Caco-2 (cell line): ENCODE data around the gene LZTS2. TPM values are rescaled to one million over a fixed set of nuclear protein-coding genes. Genes with fewer than 3 reads are reported as not detected.

ENCODE experiments used
- BruUV-seq: library from RNA; stranded (reverse); fragments of 400-500 nt; replicated peaks from 2 replicates; lab custom pipeline; 2021; lab: Mats Ljungman, UMichigan
- CTCF ChIA-PET: fragments of 300-600 bp; sonication (Branson Sonifier 250); formaldehyde crosslinking; loops from one replicate; lab custom pipeline; 2022; ENCODE audit warnings: antibody characterized with exemption; lab: Charles Lee
- POLR2A ChIA-PET: fragments of 300-600 bp; sonication (Branson Sonifier 250); formaldehyde crosslinking; loops from one replicate; lab custom pipeline; 2022; ENCODE audit warnings: antibody characterized with exemption; lab: Charles Lee
- DNase-seq, 2 experiments: peaks; one replicate each; pipeline versions ENCODE4 v3.0.0 to v3.0.0-alpha.2; 2020 to 2022
- H3K27me3 ChIP-seq: replicated peaks from 2 replicates; pipeline ENCODE4 v1.6.0; 2011; ENCODE audit warnings: low read length; ENCODE audit not compliant: control insufficient read depth, insufficient read depth
- H3K36me3 ChIP-seq: 2 replicates; pipeline ENCODE4 v1.5.1; 2011; ENCODE audit warnings: low read length; ENCODE audit not compliant: control insufficient read depth, insufficient read depth
- H3K4me1 ChIP-seq: fragments of 250-450 bp; sonication (Bioruptor Pico); 2 replicates; pipeline ENCODE4 v1.5.1; 2020; ENCODE audit warnings: mild to moderate bottlenecking
- H3K4me3 ChIP-seq: 2 replicates; pipeline ENCODE4 v1.5.1; 2011; ENCODE audit warnings: low read depth, mild to moderate bottlenecking, control low read depth, low read length
- H3K9me3 ChIP-seq: fragments of 250-450 bp; sonication (Bioruptor Pico); 2 replicates; pipeline ENCODE4 v1.5.1; 2020; ENCODE audit warnings: mild to moderate bottlenecking, moderate library complexity
- H3K27ac Mint-ChIP-seq: one replicate; pipeline ENCODE4 v1.8.0; 2022; ENCODE audit warnings: mixed read lengths; ENCODE audit not compliant: unreplicated experiment
- H3K27me3 Mint-ChIP-seq: one replicate; pipeline ENCODE4 v1.8.0; 2022; ENCODE audit warnings: mixed read lengths; ENCODE audit not compliant: insufficient read depth, unreplicated experiment
- H3K36me3 Mint-ChIP-seq: one replicate; pipeline ENCODE4 v1.8.0; 2022; ENCODE audit warnings: mild to moderate bottlenecking, mixed read lengths; ENCODE audit not compliant: insufficient read depth, unreplicated experiment
- H3K4me1 Mint-ChIP-seq: one replicate; pipeline ENCODE4 v1.8.0; 2022; ENCODE audit warnings: low read depth, mixed read lengths; ENCODE audit not compliant: unreplicated experiment
- H3K4me3 Mint-ChIP-seq: one replicate; pipeline ENCODE4 v1.8.0; 2022; ENCODE audit warnings: mild to moderate bottlenecking, moderate library complexity, mixed read lengths; ENCODE audit not compliant: unreplicated experiment
- H3K9me3 Mint-ChIP-seq: one replicate; pipeline ENCODE4 v1.8.0; 2022; ENCODE audit warnings: mixed read lengths; ENCODE audit not compliant: unreplicated experiment
- CTCF ChIP-seq, 2 experiments: fragments of 200-600 bp in 1 of 2; IDR thresholded peaks; 1 replicate in 1 of 2; 2 replicates in 1 of 2; pipeline versions ENCODE4 v1.5.1 to v1.8.0; 2011 to 2022; ENCODE audit warnings: antibody characterized with exemption in 1 of 2, control low read depth in 1 of 2, inconsistent platforms in 1 of 2, low read depth in 1 of 2, low read length in 1 of 2, mild to moderate bottlenecking in 1 of 2, moderate library complexity in 1 of 2; ENCODE audit not compliant: insufficient read depth in 1 of 2, severe bottlenecking in 1 of 2, unreplicated experiment in 1 of 2
- intact Hi-C: fragments of 100-400 bp; cut with micrococcal nuclease; formaldehyde crosslinking; loops from one replicate; pipeline ENCODE4 v1.10.0; 2022; ENCODE audit not compliant: unreplicated experiment
- total RNA-seq: library from RNA; stranded (reverse); gene quantifications from 2 replicates; pipeline ENCODE4 v1.2.3, GENCODE V29; 2022

Gene LZTS2
- total RNA-seq, 1 experiment from 2014 or later = 53.3 TPM

GRCh38 chr10:100979791-100980272 is 19.8 kb upstream of the LZTS2 start:
- Mint-ChIP-seq H3K27ac (no peak overlapping the region), H3K36me3 (peaks cover 46% of the 10 kb centered on the region), H3K4me1 (peaks cover 14% of the 10 kb centered on the region), H3K4me3 (no peak overlapping the region), H3K27me3 (no peaks in the 10 kb centered on the region), H3K9me3 (no peaks in the 10 kb centered on the region)
- POLR2A ChIA-PET = no interaction called here
- intact Hi-C loops = no loop called here
- Histone ChIP-seq H3K4me1 (peaks cover 7% of the 10 kb centered on the region), H3K9me3 (no peaks in the 10 kb centered on the region), H3K27me3 (no peaks in the 10 kb centered on the region), H3K36me3 (peaks cover 14% of the 10 kb centered on the region), H3K4me3 (no peak overlapping the region)
- peak in 1 of 2 experiments; percentile 21 for DNase-seq
- CTCF ChIA-PET = interaction anchor here (0.7 kb wide), 1 partner anchor 7 kb away, joined by 3 read pairs; no protein-coding TSS in a partner anchor
- no TSS peak for BruUV-seq
- TF ChIP-seq CTCF (IDR thresholded peaks at IDR 0.05; ENCODE audit: insufficient read depth in 1 of 2, low read depth in 1 of 2, low read length in 1 of 2, severe bottlenecking in 1 of 2, unreplicated experiment in 1 of 2) = no peak

GRCh38 chr10:100980311-100980710 is 19.3 kb upstream of the LZTS2 start:
- ChIA-PET CTCF (no interaction called here), POLR2A (no interaction called here)
- Histone ChIP-seq H3K36me3 (peaks cover 13% of the 10 kb centered on the region), H3K4me3 (no peak overlapping the region), H3K27me3 (no peaks in the 10 kb centered on the region), H3K9me3 (no peaks in the 10 kb centered on the region), H3K4me1 (peaks cover 7% of the 10 kb centered on the region)
- TF ChIP-seq CTCF (IDR thresholded peaks at IDR 0.05; ENCODE audit: insufficient read depth in 1 of 2, low read depth in 1 of 2, low read length in 1 of 2, severe bottlenecking in 1 of 2, unreplicated experiment in 1 of 2) = no peak
- no peaks in the 10 kb centered on the region for H3K9me3 Mint-ChIP-seq
- no TSS peak for BruUV-seq
- intact Hi-C loops = no loop called here
- no peaks in the 10 kb centered on the region for H3K27me3 Mint-ChIP-seq
- H3K4me1 Mint-ChIP-seq = peaks cover 14% of the 10 kb centered on the region
- no peak for DNase-seq
- no peak overlapping the region for H3K4me3 Mint-ChIP-seq
- peaks cover 47% of the 10 kb centered on the region for H3K36me3 Mint-ChIP-seq
- H3K27ac Mint-ChIP-seq = no peak overlapping the region

- Mint-ChIP-seq H3K4me1 (peaks cover 13% of the 10 kb centered on the region), H3K27me3 (no peaks in the 10 kb centered on the region), H3K36me3 (peaks cover 47% of the 10 kb centered on the region), H3K9me3 (no peaks in the 10 kb centered on the region), H3K27ac (no peak overlapping the region), H3K4me3 (no peak overlapping the region)
- H3K36me3 ChIP-seq = peaks cover 13% of the 10 kb centered on the region
- H3K4me1 ChIP-seq = peaks cover 7% of the 10 kb centered on the region
- H3K4me3 ChIP-seq = no peak overlapping the region
- POLR2A ChIA-PET = no interaction called here
- no peaks in the 10 kb centered on the region for H3K27me3 ChIP-seq
- TF ChIP-seq CTCF (IDR thresholded peaks at IDR 0.05; ENCODE audit: insufficient read depth in 1 of 2, low read depth in 1 of 2, low read length in 1 of 2, severe bottlenecking in 1 of 2, unreplicated experiment in 1 of 2) = no peak
- intact Hi-C loops = no loop called here
- CTCF ChIA-PET = interaction anchor here (0.6 kb wide), 1 partner anchor 18 kb away, joined by 3 read pairs; no protein-coding TSS in a partner anchor
- BruUV-seq = no TSS peak
- peak in 1 of 2 experiments; percentile 13 for DNase-seq
- H3K9me3 ChIP-seq = no peaks in the 10 kb centered on the region
Observed at GRCh38 chr10:100980711-100981110, 18.9 kb upstream of the LZTS2 start.
